SKM-1 treated with dmso at 0.1 percent for 144 hours (cell line): Measurements from ENCODE around the gene UBXN7.
"Not testable (repeated sequence)": the region's sequence is repeated elsewhere in the genome, so short reads cannot be mapped to it uniquely, and the experiment has no call there.

Experiments
- DNase-seq: peaks from one replicate; lab custom pipeline; 2025; ENCODE audit not compliant: unreplicated experiment; lab: John Stamatoyannopoulos, UW

The UBXN7 gene

GRCh38 chr3:196357905-196358304 lies 74.3 kb downstream of the UBXN7 start:
- DNase-seq, result no peak

DNA sequence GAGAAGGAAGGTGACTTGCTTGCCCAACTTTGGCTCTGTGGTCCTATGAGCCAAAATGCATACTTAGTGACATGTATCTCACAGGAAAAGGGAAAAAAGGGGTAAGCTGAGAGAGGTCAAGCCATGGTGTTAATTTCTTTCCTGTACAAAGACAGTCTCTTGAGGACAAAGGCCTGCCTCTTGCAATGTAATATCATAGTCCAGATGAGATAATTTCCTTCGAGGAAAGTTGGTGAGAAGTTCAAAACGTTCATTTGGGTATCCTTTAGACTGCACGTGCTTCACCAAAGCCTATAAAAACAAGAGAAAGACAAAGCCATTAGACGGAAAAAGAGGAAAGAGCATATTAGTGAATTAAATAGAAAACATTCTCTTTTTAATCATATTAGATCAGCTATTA lies 75.7 kb downstream of the UBXN7 start:
- DNase-seq, result no peak

DNA sequence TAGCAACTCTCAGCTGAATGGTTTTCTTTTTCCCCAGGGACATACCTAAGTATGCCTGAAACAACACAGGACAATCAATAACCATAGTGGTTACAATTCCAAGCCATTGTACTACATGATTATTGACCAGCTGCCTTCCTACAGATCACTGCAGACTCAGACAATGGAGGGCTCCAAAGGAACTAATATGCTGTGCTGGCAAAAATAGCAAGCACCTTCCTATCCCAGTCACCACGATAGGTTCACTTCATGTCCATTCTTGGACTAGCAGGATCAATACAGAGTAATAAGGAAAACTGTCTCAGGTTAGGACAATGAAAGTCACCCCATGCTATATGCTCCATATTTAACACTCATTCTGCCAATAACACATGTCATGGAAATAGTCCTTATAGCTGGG lies 76.6 kb downstream of the UBXN7 start:
- DNase-seq, result no peak

GRCh38 chr3:196354132-196354531 lies 78.1 kb downstream of the UBXN7 start:
- DNase-seq, result no peak

- no peak for DNase-seq
Measured at GRCh38 chr3:196351541-196351940, 80.7 kb downstream of the UBXN7 start.

DNA sequence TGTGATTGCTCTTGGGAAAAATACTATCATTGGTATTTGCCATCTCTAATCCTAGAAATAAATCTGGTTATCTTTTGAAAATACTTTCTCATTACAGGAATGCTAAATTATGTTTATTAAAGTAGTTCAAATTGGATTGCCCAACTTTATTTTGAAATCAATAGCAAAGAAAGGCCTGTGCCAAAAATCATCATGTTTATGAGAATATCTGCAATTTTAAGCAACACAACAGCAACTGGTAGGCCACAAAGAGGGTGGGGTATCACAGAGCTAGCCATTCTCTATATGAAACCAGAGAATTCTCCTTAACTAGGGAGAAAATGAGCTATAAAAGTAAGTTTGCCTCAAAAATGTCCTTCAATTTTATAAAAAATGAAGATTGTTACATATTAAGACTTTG lies 82.2 kb downstream of the UBXN7 start:
- DNase-seq, result no peak

DNA sequence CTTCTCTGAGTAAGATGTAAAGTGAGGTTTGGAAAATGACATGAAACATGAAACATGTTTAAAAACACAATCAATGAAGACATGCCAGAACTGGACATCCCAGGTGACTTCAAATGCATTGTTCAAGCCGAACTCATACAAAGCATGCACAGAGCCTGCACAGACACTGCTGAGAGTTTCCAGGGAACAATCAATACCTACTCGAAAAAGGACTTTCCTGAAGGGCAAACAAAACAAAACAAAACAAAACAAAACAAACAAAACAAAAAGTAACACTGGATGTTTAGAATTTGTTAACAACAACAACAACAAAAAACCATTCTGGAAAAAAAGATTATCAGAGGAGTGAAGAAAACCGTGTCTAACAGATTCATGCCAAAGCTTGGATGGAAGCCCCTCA lies 83.5 kb downstream of the UBXN7 start:
- no peak for DNase-seq

GRCh38 chr3:196344663-196345062 lies 87.6 kb downstream of the UBXN7 start:
- peak; percentile 83 for DNase-seq

- not testable (repeated sequence) for DNase-seq
Measured at GRCh38 chr3:196343917-196344316, 88.3 kb downstream of the UBXN7 start.

- DNase-seq, result peak; percentile 74
Measured at GRCh38 chr3:196341137-196341536, 91.1 kb downstream of the UBXN7 start.

DNA sequence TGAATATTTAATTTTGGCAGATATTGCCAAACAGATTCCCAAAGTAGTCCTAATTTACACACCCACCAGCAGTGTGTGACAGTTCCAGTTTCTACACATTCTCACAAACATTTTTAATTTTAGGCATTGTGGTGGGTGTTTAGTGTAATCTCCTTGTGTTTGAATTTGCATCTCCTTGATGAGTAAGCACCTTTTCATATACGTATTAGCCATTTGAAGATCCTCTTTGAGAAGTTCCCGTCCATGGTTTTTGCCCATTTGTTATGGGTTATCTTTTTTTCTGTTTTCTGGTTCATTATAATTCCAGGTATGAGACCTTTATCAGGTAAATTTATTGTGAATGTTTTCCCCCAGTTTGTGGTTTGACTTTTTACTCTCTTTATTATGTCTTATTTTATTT lies 91.8 kb downstream of the UBXN7 start:
- no peak for DNase-seq

DNA sequence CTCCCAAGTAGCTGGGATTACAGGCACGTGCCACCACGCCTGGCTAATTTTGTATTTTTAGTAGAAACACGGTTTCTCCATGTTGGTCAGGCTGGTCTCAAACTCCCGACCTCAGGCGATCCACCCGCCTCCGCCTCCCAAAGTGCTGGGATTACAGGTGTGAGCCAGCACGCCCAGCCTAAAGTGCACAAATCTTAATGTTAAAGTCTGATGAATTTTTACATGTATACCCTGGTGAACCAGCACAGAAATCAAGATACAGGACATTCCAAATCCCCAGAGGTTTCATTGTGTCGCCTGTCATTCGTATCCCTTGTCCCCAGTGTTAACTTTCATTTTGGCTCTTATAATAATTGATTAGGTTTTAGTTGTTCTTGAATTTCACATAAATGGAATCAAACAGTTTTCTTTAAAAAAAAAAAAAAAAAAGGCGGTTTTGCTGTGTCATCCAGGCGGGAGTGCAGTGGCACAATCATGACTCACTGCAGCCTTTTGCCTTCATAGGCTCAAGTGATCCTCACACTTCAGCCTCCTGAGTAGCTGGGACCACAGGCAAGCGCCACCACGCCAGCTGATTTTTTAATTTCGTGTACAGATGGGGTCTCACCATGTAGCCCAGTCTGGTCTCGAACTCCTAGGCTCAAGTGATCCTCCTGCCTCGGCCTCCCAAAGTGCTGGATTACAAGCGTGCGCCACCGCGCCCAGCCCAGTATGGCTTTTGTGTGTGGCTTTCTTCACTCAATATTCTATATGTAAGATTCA lies 92.6 kb downstream of the UBXN7 start:
- no peak for DNase-seq

GRCh38 chr3:196339044-196339443 lies 93.2 kb downstream of the UBXN7 start:
- no peak for DNase-seq

DNA sequence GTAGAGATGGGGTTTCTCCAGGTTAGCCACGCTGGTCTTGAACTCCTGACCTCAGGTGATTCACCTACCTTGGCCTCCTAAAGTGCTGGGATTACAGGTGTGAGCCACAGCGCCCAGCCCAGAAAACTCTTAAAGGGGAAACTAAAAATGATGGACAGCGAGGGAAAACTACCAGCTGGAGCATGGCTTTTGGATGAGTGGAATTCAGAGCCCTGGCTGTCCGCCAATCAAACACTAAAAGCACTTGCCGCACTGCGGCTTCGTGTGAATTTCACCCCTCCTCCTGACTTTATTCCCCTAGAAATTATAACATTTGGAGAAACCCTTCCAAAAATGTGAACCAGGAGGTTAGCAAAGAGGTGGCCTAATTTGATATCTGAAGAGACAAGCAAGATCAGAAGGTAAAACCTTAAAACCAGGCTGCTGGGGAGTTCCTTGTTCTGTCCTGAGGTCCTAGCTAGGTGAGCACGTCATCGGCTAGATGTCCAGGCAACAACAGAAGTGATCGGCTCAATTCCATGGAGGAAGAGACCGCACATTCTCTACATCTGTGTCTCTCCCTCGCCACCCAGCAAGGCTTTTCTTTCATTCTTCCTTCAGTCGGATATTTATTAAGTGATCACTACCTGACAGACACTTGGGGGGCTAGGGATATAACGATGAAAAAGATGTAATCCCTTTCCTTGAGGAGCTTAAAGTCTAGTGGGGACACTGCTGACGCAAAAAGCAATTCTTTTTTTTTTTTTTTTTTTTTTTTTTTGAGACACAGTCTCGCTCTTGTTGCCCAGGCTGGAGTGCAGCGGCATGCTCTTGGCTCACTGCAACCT lies 95.7 kb downstream of the UBXN7 start:
- no peak for DNase-seq

- no peak for DNase-seq
Measured at GRCh38 chr3:196335503-196335948, 96.7 kb downstream of the UBXN7 start.

GRCh38 chr3:196334982-196335381 lies 97.2 kb downstream of the UBXN7 start:
- no peak for DNase-seq

DNA sequence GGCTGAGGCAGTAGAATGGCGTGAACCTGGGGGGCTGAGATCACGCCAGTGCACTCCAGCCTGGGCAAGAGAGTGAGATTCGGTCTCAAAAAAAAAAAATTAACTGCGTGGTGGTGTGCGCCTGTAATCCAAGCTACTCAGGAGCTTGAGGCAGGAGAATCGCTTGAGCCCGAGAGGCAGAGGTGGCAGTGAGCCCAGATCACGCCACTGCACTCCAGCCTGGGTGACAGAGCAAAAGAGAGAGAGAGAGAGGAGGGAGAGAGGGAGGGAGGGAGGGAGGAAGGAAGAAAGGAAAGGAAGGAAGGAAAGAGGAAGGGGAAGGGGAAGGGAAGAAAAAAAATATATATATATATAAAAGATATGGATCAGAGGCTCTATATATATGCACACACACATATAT lies 100.1 kb downstream of the UBXN7 start:
- DNase-seq, result no peak

- DNase-seq, result no peak
Measured at GRCh38 chr3:196327405-196327804, 104.8 kb downstream of the UBXN7 start.

DNA sequence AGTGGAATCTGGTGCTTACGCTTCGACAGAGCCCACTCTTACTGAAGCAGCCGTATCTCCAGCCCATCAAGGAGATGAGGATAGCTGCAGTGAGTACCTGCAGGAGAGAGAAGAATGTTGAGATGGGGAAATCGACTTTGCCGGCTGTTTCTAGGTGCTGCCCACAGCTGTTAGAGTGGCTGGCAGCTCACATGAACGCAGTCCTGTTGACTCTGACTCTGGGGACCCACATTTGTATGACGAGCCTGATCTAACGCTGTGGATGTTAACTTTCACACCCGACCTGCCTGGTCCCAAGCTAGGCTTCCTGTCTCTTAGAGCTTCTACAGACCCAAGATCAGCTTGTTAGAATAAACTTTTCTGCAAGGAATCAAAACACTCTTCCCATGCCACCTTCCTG lies 105.3 kb downstream of the UBXN7 start:
- DNase-seq, result no peak

- no peak for DNase-seq
Measured at GRCh38 chr3:196323691-196324090, 108.5 kb downstream of the UBXN7 start.

DNA sequence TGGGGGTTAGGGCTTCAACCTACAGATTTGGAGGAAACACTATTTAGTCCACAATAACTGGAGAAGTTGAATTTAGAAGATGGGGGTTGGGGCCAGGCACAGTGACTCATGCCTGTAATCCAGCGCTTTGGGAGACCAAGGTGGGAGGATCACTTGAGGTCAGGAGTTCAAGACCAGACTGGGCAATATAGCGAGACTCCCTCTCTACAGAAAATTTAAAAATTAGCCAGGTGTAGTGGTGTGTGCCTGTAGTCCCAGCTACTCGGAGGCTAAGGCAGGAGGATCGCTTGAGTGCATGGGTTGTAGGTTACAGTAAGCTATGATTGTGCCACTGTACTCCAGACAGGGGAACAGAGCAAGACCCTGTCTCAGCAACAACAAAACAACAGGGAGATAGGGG lies 109.2 kb downstream of the UBXN7 start:
- DNase-seq, result no peak

DNA sequence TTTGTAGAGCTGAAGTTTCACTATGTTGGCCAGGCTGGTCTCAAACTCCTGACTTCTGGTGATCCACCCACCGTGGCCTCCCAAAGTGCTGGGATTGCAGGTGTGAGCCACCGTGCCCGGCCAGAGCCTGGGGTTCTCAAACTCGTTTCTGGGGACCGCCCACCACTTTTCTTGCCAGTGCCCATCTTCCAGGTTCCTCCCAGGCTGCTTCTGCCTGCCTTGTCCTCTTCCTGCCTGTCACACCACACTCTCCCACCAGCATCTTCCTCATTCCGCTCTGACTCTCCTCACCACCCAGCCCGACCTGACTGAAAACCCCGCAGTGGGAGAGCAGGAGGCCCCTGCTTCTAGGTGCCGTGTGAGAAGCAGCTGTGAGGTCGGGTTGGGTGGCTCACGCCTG lies 111.1 kb downstream of the UBXN7 start:
- DNase-seq, result peak; percentile 22
